ENCODE measurements around the gene ZNF141.
"Not testable (repeated sequence)": the region's sequence is repeated elsewhere in the genome, so short reads cannot be mapped to it uniquely, and the experiment has no call there.

The ZNF141 gene

GRCh38 chr4:385934-386707 is 48.5 kb downstream of the ZNF141 start:
- no peak for DNase-seq

GRCh38 chr4:386708-387105 is 49.1 kb downstream of the ZNF141 start:
- no peak for DNase-seq

DNA sequence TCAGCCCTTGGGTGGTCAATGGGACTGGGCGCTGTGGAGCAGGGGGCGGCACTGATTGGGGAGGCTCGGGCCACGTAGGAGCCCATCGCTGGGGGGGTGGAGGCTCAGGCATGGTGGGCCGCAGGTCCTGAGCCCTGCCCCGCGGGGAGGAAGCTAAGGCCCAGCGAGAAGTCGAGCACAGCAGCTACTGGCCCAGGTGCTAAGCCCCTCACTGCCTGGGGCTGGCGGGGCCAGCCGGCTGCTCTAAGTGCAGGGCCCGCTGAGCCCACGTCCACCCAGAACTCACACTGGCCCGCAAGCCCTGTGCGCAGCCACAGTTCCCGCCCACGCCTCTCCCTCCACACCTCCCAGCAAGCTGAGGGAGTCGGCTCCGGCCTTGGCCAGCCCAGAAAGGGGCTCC is 66.4 kb downstream of the ZNF141 start:
- no peak for DNase-seq

GRCh38 chr4:408321-408720 is 70.7 kb downstream of the ZNF141 start:
- DNase-seq, result not testable (repeated sequence)

GRCh38 chr4:422587-422986 is 85.0 kb downstream of the ZNF141 start:
- DNase-seq, result no peak
